Measurements from ENCODE around the gene PSME1.

The PSME1 gene

GRCh38 chr14:24130717-24131548 lies 5.1 kb upstream of the PSME1 start:
- no peak for DNase-seq

- DNase-seq = no peak
Measured at GRCh38 chr14:24131549-24131966, 4.4 kb upstream of the PSME1 start.

DNA sequence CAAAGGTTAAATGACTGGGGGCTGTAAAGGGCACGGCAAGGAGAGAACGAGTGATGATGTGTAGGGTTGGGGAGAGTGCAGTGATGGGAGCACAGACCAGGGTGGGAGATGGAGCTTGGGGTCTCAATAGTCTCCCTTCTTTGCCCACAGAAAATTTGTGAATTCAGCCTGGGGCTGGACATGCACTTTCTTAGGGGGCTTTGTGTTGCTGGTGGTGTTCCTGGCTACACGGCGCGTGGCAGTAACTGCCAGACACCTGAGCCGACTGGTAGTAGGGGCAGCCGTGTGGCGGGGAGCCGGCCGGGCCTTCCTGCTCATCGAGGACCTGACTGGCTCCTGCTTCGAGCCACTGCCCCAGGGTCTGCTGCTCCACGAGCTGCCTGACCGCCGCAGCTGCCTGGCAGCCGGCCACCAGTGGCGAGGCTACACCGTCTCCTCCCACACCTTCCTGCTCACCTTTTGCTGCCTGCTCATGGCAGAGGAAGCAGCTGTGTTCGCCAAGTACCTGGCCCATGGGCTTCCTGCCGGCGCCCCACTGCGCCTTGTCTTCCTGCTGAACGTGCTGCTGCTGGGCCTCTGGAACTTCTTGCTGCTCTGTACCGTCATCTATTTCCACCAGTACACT lies 3.8 kb upstream of the PSME1 start:
- DNase-seq = no peak

DNA sequence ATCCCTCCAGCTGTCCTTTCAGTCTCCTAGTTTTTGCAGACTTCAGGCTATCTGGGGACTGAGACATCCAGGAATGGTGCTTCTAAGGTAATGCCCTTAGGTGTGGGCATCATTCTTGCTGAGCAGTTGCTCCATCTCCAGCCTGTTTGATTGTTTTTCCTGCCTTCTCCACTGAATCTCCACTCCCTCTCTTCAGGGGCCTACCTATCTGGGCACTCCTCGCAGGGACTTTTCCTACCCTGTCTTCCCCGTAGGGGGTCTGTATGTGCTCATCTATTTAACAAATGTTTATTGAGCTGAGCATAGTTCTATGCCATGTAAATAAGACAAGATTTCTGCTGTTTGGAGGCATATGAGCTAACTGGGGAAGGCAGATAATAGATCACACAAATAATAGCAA lies 3.0 kb upstream of the PSME1 start:
- DNase-seq = no peak

DNA sequence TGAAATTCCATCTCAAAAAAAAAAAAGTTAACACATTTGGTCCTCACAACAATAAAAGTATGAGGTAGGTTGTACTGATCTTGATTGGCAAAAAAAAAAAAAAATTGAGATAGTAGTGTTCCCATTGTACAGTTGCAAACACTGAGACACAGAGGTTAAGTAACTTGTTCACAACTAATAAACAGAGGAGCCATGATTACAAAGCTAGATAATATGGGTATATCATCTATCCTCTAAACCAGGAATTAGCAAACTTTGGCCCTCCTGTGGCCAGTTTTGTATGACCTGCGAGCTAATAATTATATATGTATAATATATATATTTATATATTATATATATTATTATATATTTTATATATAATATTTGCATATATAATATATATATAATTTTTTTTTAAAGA lies 2.3 kb upstream of the PSME1 start:
- no peak for DNase-seq

DNA sequence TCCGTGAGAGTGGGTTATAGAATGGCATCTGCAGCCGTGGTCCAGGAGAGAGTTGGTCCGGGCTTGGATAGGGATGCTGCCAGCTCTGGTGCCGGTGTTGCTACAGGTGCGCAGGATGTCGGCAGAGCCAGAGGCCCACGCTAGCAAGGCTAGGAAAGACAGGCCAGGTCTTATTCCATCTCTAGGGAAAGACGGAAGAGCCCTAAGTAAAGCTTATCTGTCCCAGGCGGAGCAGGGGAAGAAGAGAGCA lies 485 bp upstream of the PSME1 start:
- no peak for DNase-seq

DNA sequence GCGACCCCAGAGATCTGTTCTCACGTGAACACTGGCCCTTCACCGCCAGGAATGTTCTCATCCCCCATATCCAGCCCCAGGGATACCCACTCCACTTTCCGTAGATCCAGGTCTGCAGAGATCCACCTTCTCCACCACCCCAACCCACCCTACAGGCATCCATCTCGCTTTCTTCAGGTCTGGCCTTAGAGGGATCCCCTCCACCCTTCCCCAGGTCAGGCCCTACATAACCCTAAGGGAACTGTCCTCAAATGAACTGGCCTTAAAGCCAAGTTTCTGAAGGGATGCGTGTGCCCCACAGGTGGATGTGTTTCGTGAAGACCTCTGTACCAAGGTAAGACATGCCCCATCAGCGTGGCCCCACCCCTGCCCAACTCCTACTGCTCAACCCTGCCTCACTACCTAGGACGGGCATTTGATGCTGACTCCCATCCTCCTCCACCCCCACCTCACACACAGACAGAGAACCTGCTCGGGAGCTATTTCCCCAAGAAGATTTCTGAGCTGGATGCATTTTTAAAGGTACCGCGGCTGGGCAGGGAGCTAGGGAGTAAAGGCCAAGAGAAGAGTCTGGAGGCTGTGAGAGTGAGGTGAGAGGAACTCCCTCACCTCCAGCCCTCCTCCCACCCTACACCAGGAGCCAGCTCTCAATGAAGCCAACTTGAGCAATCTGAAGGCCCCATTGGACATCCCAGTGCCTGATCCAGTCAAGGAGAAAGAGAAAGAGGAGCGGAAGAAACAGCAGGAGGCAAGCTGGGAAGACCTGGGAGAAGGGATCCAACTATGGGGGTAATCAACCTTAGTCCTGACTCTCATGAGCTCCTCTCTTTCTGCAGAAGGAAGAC lies 912 bp downstream of the PSME1 start:
- DNase-seq = no peak

- DNase-seq = no peak
Measured at GRCh38 chr14:24137529-24138395, 1.8 kb downstream of the PSME1 start.

GRCh38 chr14:24138396-24139271 lies 2.6 kb downstream of the PSME1 start:
- DNase-seq = peak in 2 of 4 experiments; percentile 22 to 32

- DNase-seq = no peak
Measured at GRCh38 chr14:24139272-24139934, 3.4 kb downstream of the PSME1 start.

GRCh38 chr14:24141097-24141880 lies 5.3 kb downstream of the PSME1 start, which contains the start of gene EMC9:
TSS of gene EMC9 (minus strand) at chr14:24141591. CDS start at chr14:24141304, 287 bp downstream.
- DNase-seq = peak; percentile 100

GRCh38 chr14:24143511-24143910 lies 7.5 kb downstream of the PSME1 start:
- peak in 2 of 4 experiments; percentile 29 to 31 for DNase-seq

GRCh38 chr14:24144451-24144850 lies 8.5 kb downstream of the PSME1 start:
- no peak for DNase-seq

DNA sequence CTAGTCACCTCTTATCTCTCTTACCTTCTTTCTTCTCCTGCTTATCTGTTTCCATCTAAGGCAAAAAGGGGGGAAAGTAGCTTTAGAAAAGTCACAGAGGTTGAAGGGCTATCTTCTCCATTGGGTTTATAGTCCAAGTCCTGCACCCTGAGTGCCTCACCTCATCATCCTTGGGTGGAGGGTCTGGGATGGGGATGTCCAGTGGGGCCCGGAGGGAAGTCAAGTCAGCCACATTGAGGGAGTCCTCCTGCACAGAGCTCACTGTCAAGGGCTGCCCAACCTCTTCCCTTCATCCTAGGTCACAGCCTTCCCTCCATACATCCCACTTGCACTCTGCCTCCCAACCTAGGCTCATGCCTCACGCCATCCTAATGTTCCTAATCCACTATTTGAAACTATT lies 9.2 kb downstream of the PSME1 start:
- no peak for DNase-seq

- DNase-seq = peak; percentile 14 to 52 (median 44)
Measured at GRCh38 chr14:24145690-24146452, 9.9 kb downstream of the PSME1 start.

- peak; percentile 95 to 98 (median 97) for DNase-seq
Measured at GRCh38 chr14:24146453-24146977, 10.5 kb downstream of the PSME1 start, which contains the start of gene PSME2. TSS of gene PSME2 (minus strand) at chr14:24146610. CDS start at chr14:24146581, 29 bp downstream.

GRCh38 chr14:24146978-24147760 lies 11.2 kb downstream of the PSME1 start, which contains the start of gene RNF31:
TSS of gene RNF31 (plus strand) at chr14:24147498. CDS start at chr14:24147699, 201 bp downstream.
- DNase-seq = peak; percentile 98 to 99 (median 99)

Measured in suppressor macrophage (primary cell).